DOHH2 (cell line): Measurements from ENCODE around the gene FUT2.

Source experiments
- CTCF ChIP-seq: fragments of 200-600 bp; sonication (generic); IDR thresholded peaks from one replicate; pipeline ENCODE4 v1.5.1; 2014; ENCODE audit warnings: antibody characterized with exemption, mild to moderate bottlenecking, low read depth, low read length; ENCODE audit not compliant: poor library complexity, severe bottlenecking
- EZH2phosphoT487 ChIP-seq: fragments of 200-600 bp; sonication (generic); IDR thresholded peaks from 2 replicates; pipeline ENCODE4 v1.6.1; 2017; ENCODE audit warnings: borderline replicate concordance, mild to moderate bottlenecking, antibody characterized with exemption, low read length, moderate library complexity, mixed read lengths

- TF ChIP-seq EZH2phosphoT487 = no peak
- TF ChIP-seq CTCF = no peak
Observed at GRCh38 chr19:48687776-48688175, 8.0 kb upstream of the FUT2 start.
